Lower leg skin (tissue), 3 donors: ENCODE data around the gene S100A2.

Experiments used
- CTCF ChIP-seq, 3 donors: fragments of 450-650 bp; IDR thresholded peaks; one replicate each; pipeline ENCODE4 v1.5.1; 2016; ENCODE audit warnings: antibody characterized with exemption in 3 of 3, mild to moderate bottlenecking in 3 of 3, moderate library complexity in 2 of 3
- POLR2A ChIP-seq, 2 donors: fragments of 450-650 bp; IDR thresholded peaks; one replicate each; pipeline ENCODE4 v1.6.1; 2016 to 2017; ENCODE audit warnings: antibody characterized with exemption in 2 of 2, mild to moderate bottlenecking in 1 of 2, moderate library complexity in 1 of 2

GRCh38 chr1:153599847-153600246, 34.2 kb upstream of the S100A2 start:
- TF ChIP-seq POLR2A (IDR thresholded peaks at IDR 0.05) = no peak
- TF ChIP-seq CTCF (IDR thresholded peaks at IDR 0.05) = no peak
